Body of pancreas (tissue), 4 donors: ENCODE measurements around the gene PCDH9. TPM values are rescaled to one million over a fixed set of nuclear protein-coding genes. Genes with fewer than 3 reads are reported as not detected.

Source experiments
- ATAC-seq: fragments of 150-250 bp; one replicate; pipeline ENCODE4 v1.9.1; 2016
- DNase-seq, 4 donors: peaks; one replicate each; pipeline ENCODE4 v3.0.0-alpha.2; 2019
- H3K27ac ChIP-seq, 4 donors: fragments of 200-600 bp; sonication (generic); 1 replicate in 3 of 4; 2 replicates in 1 of 4; pipeline versions ENCODE4 v1.5.1 to v1.6.1; 2016 to 2019; ENCODE audit warnings: mild to moderate bottlenecking in 1 of 4, mixed read lengths in 1 of 4, moderate library complexity in 1 of 4
- H3K27me3 ChIP-seq, 2 donors: fragments of 200-600 bp; sonication (generic); one replicate each; pipeline ENCODE4 v1.6.0; 2016; ENCODE audit warnings: mild to moderate bottlenecking in 1 of 2
- H3K36me3 ChIP-seq, 2 donors: fragments of 200-600 bp; sonication (generic); replicated peaks in 1 of 2; 2 replicates each; pipeline ENCODE4 v1.5.1; 2016; ENCODE audit warnings: low read depth in 2 of 2; ENCODE audit not compliant: insufficient read depth in 1 of 2
- H3K4me1 ChIP-seq: fragments of 200-600 bp; sonication (generic); one replicate; pipeline ENCODE4 v1.6.0; 2016
- H3K4me3 ChIP-seq, 2 donors: fragments of 200-600 bp; sonication (generic); 1 replicate in 1 of 2; 2 replicates in 1 of 2; pipeline ENCODE4 v1.5.1; 2016 to 2019
- H3K9me3 ChIP-seq, 3 donors: fragments of 200-600 bp; sonication (generic); 1 replicate in 2 of 3; 2 replicates in 1 of 3; pipeline ENCODE4 v1.5.1; 2016
- CTCF ChIP-seq, 7 experiments: fragments of 450-650 bp in 4 of 7; fragments of 200-600 bp in 3 of 7; sonication (generic) in 3 of 7; IDR thresholded peaks; one replicate each; pipeline ENCODE4 v1.5.1; 2016 to 2019; ENCODE audit warnings: antibody characterized with exemption in 7 of 7
- POLR2A ChIP-seq, 3 donors: fragments of 450-650 bp; IDR thresholded peaks; one replicate each; pipeline ENCODE4 v1.6.1; 2016; ENCODE audit warnings: antibody characterized with exemption in 3 of 3, mild to moderate bottlenecking in 2 of 3
- WGBS, 2 donors: methylation state at CpG; one replicate each; pipeline ENCODE4 v1.1.5; 2017; 5-methylcytosine and 5-hydroxymethylcytosine counted together
- intact Hi-C: fragments of 100-400 bp; cut with DNase I; formaldehyde crosslinking; loops from one replicate; pipeline ENCODE4 v1.15.1; 2023
- total RNA-seq, 2 donors: library from RNA; depleted of rRNA; stranded (reverse); fragments of >200 nt; gene quantifications; one replicate each; pipeline ENCODE4 v1.1.0, GENCODE V29; 2016

Gene PCDH9
- total RNA-seq, 2 donors from 2014 or later, result 3.6 to 3.9 TPM

GRCh38 chr13:66343224-66343828 is 886.8 kb downstream of the PCDH9 start:
- intact Hi-C loops, result no loop called here
- H3K4me1 ChIP-seq, result peaks cover 4% of the 10 kb centered on the region
- no peak overlapping the region for H3K4me3 ChIP-seq
- WGBS, 2 donors, result 58 to 67% methylated on average over 9 of the region's 9 CpGs
- H3K27me3 ChIP-seq, result no peaks in the 10 kb centered on the region
- no peaks in the 10 kb centered on the region for H3K9me3 ChIP-seq
- no peaks in the 10 kb centered on the region for H3K36me3 ChIP-seq
- TF ChIP-seq POLR2A (IDR thresholded peaks at IDR 0.05), result no peak
- no peak for ATAC-seq
- DNase-seq, result no peak
- H3K27ac ChIP-seq, result no peak overlapping the region

GRCh38 chr13:66341635-66342377 is 888.3 kb downstream of the PCDH9 start:
- ATAC-seq (no peak), DNase-seq (no peak)
- no peak overlapping the region for H3K4me3 ChIP-seq
- intact Hi-C loops, result no loop called here
- H3K36me3 ChIP-seq, result no peaks in the 10 kb centered on the region
- H3K9me3 ChIP-seq, result no peaks in the 10 kb centered on the region
- TF ChIP-seq CTCF (IDR thresholded peaks at IDR 0.05), result no peak
- TF ChIP-seq POLR2A (IDR thresholded peaks at IDR 0.05), result no peak
- H3K27ac ChIP-seq, result no peak overlapping the region
- no peaks in the 10 kb centered on the region for H3K27me3 ChIP-seq
- no peaks in the 10 kb centered on the region for H3K4me1 ChIP-seq
- WGBS, 2 donors, result 63 to 76% methylated on average over 6 of the region's 6 CpGs

- intact Hi-C loops, result no loop called here
- Histone ChIP-seq H3K9me3 (no peaks in the 10 kb centered on the region), H3K27me3 (no peaks in the 10 kb centered on the region), H3K36me3 (no peaks in the 10 kb centered on the region), H3K4me1 (no peaks in the 10 kb centered on the region), H3K4me3 (no peak overlapping the region), H3K27ac (no peak overlapping the region)
- ATAC-seq (no peak), DNase-seq (no peak)
- TF ChIP-seq CTCF (IDR thresholded peaks at IDR 0.05) (no peak), POLR2A (IDR thresholded peaks at IDR 0.05) (no peak)
Measured at GRCh38 chr13:66339214-66339613, 890.9 kb downstream of the PCDH9 start.

- no peaks in the 10 kb centered on the region for H3K9me3 ChIP-seq
- 26 to 38% methylated on average over 1 of the region's 1 CpG for WGBS, 2 donors
- H3K27me3 ChIP-seq, result no peaks in the 10 kb centered on the region
- no peak overlapping the region for H3K27ac ChIP-seq
- intact Hi-C loops, result no loop called here
- H3K4me1 ChIP-seq, result no peaks in the 10 kb centered on the region
- DNase-seq (no peak), ATAC-seq (no peak)
- no peaks in the 10 kb centered on the region for H3K36me3 ChIP-seq
- TF ChIP-seq CTCF (IDR thresholded peaks at IDR 0.05) (no peak), POLR2A (IDR thresholded peaks at IDR 0.05) (no peak)
- H3K4me3 ChIP-seq, result no peak overlapping the region
Measured at GRCh38 chr13:66338542-66338941, 891.6 kb downstream of the PCDH9 start.

- TF ChIP-seq POLR2A (IDR thresholded peaks at IDR 0.05) (no peak), CTCF (IDR thresholded peaks at IDR 0.05) (no peak)
- intact Hi-C loops, result no loop called here
- Histone ChIP-seq H3K4me3 (no peak overlapping the region), H3K9me3 (no peaks in the 10 kb centered on the region), H3K36me3 (no peaks in the 10 kb centered on the region), H3K27me3 (no peaks in the 10 kb centered on the region), H3K27ac (no peak overlapping the region), H3K4me1 (no peaks in the 10 kb centered on the region)
- DNase-seq (no peak), ATAC-seq (no peak)
- 79 to 92% methylated on average over 4 of the region's 4 CpGs for WGBS, 2 donors
Measured at GRCh38 chr13:66335626-66336025, 894.5 kb downstream of the PCDH9 start.
